HFF-Myc (cell line): ENCODE measurements around the gene CPZ.
"Not testable (repeated sequence)": the region's sequence is repeated elsewhere in the genome, so short reads cannot be mapped to it uniquely, and the experiment has no call there.

ENCODE experiments used
- DNase-seq: peaks from one replicate; pipeline ENCODE4 v3.0.0-alpha.2; 2011; ENCODE audit warnings: low read depth; ENCODE audit errors: extremely low read depth
- H3K4me3 ChIP-seq: replicated peaks from 2 replicates; pipeline ENCODE4 v1.5.1; 2011; ENCODE audit warnings: low read depth, mild to moderate bottlenecking, control low read depth, low read length
- TF ChIP-seq, protein P1 (sequence below): IDR thresholded peaks from 2 replicates; pipeline ENCODE4 v1.5.1; 2012; ENCODE audit warnings: mild to moderate bottlenecking, low read depth, low read length, control low read depth; ENCODE audit errors: missing control alignments

Gene CPZ

GRCh38 chr4:8635897-8636554, 43.5 kb downstream of the CPZ start:
- DNase-seq, H3K4me3 ChIP-seq: not testable (repeated sequence)

DNA sequence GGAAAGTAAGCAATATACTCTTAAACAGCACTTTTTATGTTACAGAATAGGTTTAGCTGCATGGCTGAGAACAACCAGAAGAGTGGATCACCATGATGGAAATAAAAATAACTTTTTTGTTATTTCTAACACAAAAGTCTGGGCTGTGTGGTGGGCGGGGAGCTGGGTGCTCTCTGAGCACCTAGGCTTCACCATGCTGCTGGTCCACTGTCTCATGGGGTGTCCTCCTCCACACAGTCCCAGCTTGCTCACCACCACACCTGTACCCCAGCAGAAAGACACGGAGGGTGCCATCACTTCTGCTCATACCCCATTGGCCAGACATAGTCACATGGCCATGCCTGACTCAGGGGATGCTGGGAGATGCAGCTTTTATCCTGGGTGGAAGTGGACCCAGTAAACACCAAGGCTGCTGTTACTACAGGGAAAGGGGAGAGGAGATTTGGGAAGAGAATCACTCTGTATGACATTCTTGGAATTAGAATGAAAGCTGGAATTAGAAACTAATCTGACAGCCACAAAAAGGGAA, 45.0 kb downstream of the CPZ start:
- DNase-seq = no peak
- no peak overlapping the region for H3K4me3 ChIP-seq
- TF ChIP-seq, protein P1, sequence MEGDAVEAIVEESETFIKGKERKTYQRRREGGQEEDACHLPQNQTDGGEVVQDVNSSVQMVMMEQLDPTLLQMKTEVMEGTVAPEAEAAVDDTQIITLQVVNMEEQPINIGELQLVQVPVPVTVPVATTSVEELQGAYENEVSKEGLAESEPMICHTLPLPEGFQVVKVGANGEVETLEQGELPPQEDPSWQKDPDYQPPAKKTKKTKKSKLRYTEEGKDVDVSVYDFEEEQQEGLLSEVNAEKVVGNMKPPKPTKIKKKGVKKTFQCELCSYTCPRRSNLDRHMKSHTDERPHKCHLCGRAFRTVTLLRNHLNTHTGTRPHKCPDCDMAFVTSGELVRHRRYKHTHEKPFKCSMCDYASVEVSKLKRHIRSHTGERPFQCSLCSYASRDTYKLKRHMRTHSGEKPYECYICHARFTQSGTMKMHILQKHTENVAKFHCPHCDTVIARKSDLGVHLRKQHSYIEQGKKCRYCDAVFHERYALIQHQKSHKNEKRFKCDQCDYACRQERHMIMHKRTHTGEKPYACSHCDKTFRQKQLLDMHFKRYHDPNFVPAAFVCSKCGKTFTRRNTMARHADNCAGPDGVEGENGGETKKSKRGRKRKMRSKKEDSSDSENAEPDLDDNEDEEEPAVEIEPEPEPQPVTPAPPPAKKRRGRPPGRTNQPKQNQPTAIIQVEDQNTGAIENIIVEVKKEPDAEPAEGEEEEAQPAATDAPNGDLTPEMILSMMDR = no peak

DNA sequence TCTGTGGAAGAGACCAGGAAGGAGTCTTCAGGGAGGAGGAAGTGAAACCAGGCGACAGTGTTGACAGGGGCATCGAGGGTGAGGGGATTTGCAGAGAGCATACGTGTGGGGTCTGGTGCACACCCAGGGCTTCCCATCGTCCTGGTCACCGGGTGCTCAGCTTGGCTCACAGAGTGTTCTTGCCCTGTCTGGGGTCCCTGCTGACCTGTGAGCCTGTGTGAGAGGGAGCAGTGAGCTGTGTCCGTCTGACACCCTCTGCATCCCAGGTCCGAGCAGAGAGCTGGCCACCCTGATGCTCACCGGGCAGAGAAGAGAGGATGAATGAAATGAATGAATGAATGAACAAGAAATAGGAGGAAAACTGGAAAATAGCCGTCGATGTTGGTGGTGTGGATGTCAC, 46.5 kb downstream of the CPZ start:
- TF ChIP-seq, protein P1 = no peak
- DNase-seq = no peak
- H3K4me3 ChIP-seq = no peak overlapping the region

- TF ChIP-seq, protein P1 = no peak
- no peak overlapping the region for H3K4me3 ChIP-seq
- no peak for DNase-seq
Observed at GRCh38 chr4:8639777-8640720, 47.5 kb downstream of the CPZ start.

GRCh38 chr4:8640816-8641215, 48.3 kb downstream of the CPZ start:
- no peak for DNase-seq
- no peak overlapping the region for H3K4me3 ChIP-seq
- TF ChIP-seq, protein P1 = no peak

- DNase-seq = no peak
- H3K4me3 ChIP-seq = no peak overlapping the region
- TF ChIP-seq, protein P1 = no peak
Observed at GRCh38 chr4:8641256-8641655, 48.7 kb downstream of the CPZ start.
